Esophagus muscularis mucosa (tissue), 4 donors: ENCODE data around the gene FIS1. TPM values are rescaled to one million over a fixed set of nuclear protein-coding genes. Genes with fewer than 3 reads are reported as not detected.

ENCODE experiments used
- DNase-seq: peaks from one replicate; pipeline ENCODE4 v3.0.0-alpha.2; 2017; ENCODE audit errors: extremely low spot score
- H3K27ac ChIP-seq, 4 donors: fragments of 200-600 bp; sonication (generic); replicated peaks in 1 of 4; 1 replicate in 3 of 4; 2 replicates in 1 of 4; pipeline ENCODE4 v1.5.1; 2016 to 2019; ENCODE audit warnings: mild to moderate bottlenecking in 1 of 4
- H3K27me3 ChIP-seq, 4 donors: fragments of 200-600 bp; sonication (generic); one replicate each; pipeline versions ENCODE4 v1.5.1 to v1.6.0; 2016 to 2019
- H3K36me3 ChIP-seq, 4 donors: fragments of 200-600 bp; sonication (generic); one replicate each; pipeline ENCODE4 v1.5.1; 2016 to 2019
- H3K4me1 ChIP-seq, 4 donors: fragments of 200-600 bp; sonication (generic); one replicate each; pipeline ENCODE4 v1.5.1; 2016 to 2019
- H3K4me3 ChIP-seq, 4 donors: fragments of 200-600 bp; sonication (generic); 1 replicate in 2 of 4; 2 replicates in 2 of 4; pipeline ENCODE4 v1.5.1; 2016 to 2019; ENCODE audit warnings: mild to moderate bottlenecking in 4 of 4, moderate library complexity in 1 of 4
- H3K9me3 ChIP-seq, 4 donors: fragments of 200-600 bp; sonication (generic); 1 replicate in 3 of 4; 2 replicates in 1 of 4; pipeline ENCODE4 v1.5.1; 2016 to 2019
- EP300 ChIP-seq: sonication (generic); formaldehyde crosslinking; IDR thresholded peaks from one replicate; pipeline ENCODE4 v1.6.1; 2017; ENCODE audit warnings: antibody characterized with exemption
- POLR2A ChIP-seq: fragments of 450-650 bp; IDR thresholded peaks from one replicate; pipeline ENCODE4 v1.6.1; 2017; ENCODE audit warnings: antibody characterized with exemption, moderate library complexity, mild to moderate bottlenecking, low read depth
- POLR2AphosphoS5 ChIP-seq, 2 donors: sonication (generic); formaldehyde crosslinking; IDR thresholded peaks; one replicate each; pipeline ENCODE4 v1.6.1; 2017; ENCODE audit warnings: antibody characterized with exemption in 2 of 2
- WGBS: methylation state at CpG from one replicate; pipeline ENCODE4 v1.1.5; 2018; 5-methylcytosine and 5-hydroxymethylcytosine counted together
- intact Hi-C: fragments of 100-400 bp; cut with DNase I; formaldehyde crosslinking; loops from one replicate; pipeline ENCODE4 v1.15.1; 2023
- total RNA-seq, 4 donors: library from RNA; depleted of rRNA; stranded (reverse); fragments of >200 nt; gene quantifications; one replicate each; pipeline versions ENCODE4 v1.1.0 to v1.2.1, GENCODE V29; 2016
- TF ChIP-seq, protein P1 (sequence below), 3 experiments: fragments of 200-600 bp in 2 of 3; fragments of 450-650 bp in 1 of 3; sonication (generic) in 2 of 3; IDR thresholded peaks; one replicate each; pipeline ENCODE4 v1.5.1; 2017 to 2019; ENCODE audit warnings: antibody characterized with exemption in 3 of 3, mild to moderate bottlenecking in 2 of 3, moderate library complexity in 1 of 3

Gene FIS1
- total RNA-seq, 4 donors from 2014 or later, result 216 to 310 (median 295) TPM

DNA sequence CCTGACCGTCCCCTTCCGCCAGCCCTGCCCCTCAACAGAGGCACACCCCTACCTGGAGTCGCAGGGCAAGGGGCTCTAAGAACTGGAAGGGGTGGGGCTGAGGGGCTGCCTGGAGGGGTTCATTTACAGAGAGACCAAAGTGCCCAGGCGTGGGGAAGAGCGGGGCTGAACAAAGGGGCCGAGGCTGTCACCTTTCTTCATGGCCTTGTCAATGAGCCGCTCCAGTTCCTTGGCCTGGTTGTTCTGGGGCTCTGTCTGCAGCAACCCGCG, 5.0 kb downstream of the FIS1 start:
- Histone ChIP-seq H3K9me3 (no peaks in the 10 kb centered on the region), H3K27ac (peak overlapping the region; percentile 74 to 98 (median 80)), H3K27me3 (no peaks in the 10 kb centered on the region), H3K4me1 (peaks cover 62 to 74% (median 71%) of the 10 kb centered on the region in 4 donors), H3K36me3 (peaks cover 6 to 46% (median 35%) of the 10 kb centered on the region in 4 donors), H3K4me3 (no peak overlapping the region)
- WGBS, result 91% methylated on average over 8 of the region's 9 CpGs
- no peak for TF ChIP-seq EP300
- TF ChIP-seq POLR2A, result no peak
- no peak for TF ChIP-seq POLR2AphosphoS5 (IDR thresholded peaks at IDR 0.05)
- TF ChIP-seq, protein P1, sequence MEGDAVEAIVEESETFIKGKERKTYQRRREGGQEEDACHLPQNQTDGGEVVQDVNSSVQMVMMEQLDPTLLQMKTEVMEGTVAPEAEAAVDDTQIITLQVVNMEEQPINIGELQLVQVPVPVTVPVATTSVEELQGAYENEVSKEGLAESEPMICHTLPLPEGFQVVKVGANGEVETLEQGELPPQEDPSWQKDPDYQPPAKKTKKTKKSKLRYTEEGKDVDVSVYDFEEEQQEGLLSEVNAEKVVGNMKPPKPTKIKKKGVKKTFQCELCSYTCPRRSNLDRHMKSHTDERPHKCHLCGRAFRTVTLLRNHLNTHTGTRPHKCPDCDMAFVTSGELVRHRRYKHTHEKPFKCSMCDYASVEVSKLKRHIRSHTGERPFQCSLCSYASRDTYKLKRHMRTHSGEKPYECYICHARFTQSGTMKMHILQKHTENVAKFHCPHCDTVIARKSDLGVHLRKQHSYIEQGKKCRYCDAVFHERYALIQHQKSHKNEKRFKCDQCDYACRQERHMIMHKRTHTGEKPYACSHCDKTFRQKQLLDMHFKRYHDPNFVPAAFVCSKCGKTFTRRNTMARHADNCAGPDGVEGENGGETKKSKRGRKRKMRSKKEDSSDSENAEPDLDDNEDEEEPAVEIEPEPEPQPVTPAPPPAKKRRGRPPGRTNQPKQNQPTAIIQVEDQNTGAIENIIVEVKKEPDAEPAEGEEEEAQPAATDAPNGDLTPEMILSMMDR (IDR thresholded peaks at IDR 0.05), result no peak
- no peak for DNase-seq
- intact Hi-C loops, result no loop called here

DNA sequence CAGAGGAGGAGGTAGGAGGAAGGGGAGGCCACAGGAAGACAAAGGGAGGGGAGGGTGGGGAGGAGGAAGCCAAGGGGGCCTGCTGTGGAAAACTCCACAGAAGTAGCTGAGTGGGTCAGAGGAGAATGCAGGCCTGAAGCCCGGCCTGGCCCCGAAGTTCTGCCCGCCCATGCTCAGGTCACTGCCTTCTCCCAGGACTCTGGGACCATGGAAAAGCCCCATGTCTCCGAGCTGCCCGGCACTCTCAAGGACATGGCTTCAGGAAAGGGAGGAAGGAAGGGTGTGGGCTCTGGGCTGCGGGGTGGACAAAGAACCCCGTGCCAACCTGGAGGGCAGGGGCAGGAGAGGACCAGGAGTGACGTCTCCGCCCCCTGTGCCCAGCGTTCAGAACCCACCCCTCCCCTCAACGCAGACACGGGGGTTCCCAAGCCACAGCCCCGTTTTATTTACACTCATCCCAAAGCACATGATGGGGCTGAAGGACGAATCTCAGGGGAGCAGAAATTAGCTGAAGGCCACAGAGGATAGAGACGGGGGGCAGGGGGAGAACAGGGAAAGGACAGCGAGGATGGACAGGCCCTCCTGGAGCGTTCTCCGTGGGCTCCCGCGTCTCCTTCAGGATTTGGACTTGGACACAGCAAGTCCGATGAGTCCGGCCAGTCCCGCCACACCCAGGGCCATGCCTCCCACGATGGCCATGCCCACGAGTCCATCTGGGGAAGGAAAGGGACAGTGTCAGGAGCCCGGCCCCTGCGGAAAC, 5.5 kb downstream of the FIS1 start:
- peak overlapping the region; percentile 74 to 98 (median 80) for H3K27ac ChIP-seq
- DNase-seq, result no peak
- TF ChIP-seq, protein P1 (IDR thresholded peaks at IDR 0.05), result no peak
- TF ChIP-seq EP300 (no peak), POLR2A (no peak), POLR2AphosphoS5 (IDR thresholded peaks at IDR 0.05) (peak in 1 of 2 donors; percentile 31)
- no peaks in the 10 kb centered on the region for H3K27me3 ChIP-seq
- no peak overlapping the region for H3K4me3 ChIP-seq
- peaks cover 62 to 74% (median 71%) of the 10 kb centered on the region in 4 donors for H3K4me1 ChIP-seq
- peaks cover 6 to 46% (median 35%) of the 10 kb centered on the region in 4 donors for H3K36me3 ChIP-seq
- no peaks in the 10 kb centered on the region for H3K9me3 ChIP-seq
- intact Hi-C loops, result no loop called here
- WGBS, result 59% methylated on average over 21 of the region's 27 CpGs

DNA sequence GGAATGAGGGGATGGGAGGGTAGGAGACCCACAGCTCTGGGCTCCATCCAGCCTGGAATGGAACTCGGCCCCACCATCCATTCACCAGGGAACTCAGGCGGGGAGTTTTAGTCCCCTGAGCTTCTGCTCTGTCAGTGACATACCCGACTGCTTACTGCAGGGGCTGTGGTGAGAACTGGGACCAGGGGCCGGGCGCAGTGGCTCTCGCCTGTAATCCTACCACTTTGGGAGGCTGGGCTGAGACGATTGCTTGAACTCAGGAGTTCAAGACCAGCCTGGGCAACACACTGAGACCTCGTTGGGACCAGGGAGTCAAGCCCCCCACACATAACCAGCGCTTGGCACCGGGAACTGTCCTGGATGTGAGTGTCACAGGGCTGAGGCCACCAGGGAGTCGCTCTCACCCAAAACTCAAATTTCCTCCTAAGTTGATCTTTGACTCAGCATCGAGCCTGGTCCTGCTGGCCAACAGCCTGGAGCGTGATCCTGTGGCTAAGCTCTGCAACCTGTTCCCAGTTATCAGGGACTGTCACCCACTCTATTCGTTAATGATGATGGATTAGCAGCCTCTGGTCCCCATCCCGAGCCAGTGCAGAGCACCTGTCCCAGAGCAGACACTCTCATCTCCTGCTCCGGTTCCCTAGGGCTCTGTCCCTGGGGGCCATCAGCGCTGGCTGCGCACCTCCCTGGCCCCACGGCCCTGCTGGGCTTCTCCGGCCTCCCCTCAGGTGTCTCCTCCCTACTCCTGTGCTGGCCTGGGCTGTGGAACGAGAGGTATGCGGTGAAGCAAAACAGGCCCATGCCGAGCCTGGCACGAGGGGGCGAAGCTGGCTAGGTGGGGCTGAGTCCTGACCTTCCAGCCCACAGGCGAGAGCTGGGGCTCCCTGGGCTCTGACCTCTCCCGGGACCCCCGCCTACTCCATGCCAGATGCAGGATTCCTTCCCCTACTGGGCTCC, 6.4 kb downstream of the FIS1 start:
- TF ChIP-seq, protein P1 (IDR thresholded peaks at IDR 0.05), result no peak
- TF ChIP-seq EP300 (no peak), POLR2A (no peak), POLR2AphosphoS5 (IDR thresholded peaks at IDR 0.05) (no peak)
- peak overlapping the region; percentile 74 to 98 (median 80) for H3K27ac ChIP-seq
- DNase-seq, result no peak
- peaks cover 56 to 67% (median 64%) of the 10 kb centered on the region in 4 donors for H3K4me1 ChIP-seq
- peaks cover 6 to 46% (median 35%) of the 10 kb centered on the region in 4 donors for H3K36me3 ChIP-seq
- WGBS, result 61% methylated on average over 23 of the region's 28 CpGs
- H3K9me3 ChIP-seq, result no peaks in the 10 kb centered on the region
- H3K27me3 ChIP-seq, result no peaks in the 10 kb centered on the region
- intact Hi-C loops, result no loop called here
- H3K4me3 ChIP-seq, result peak overlapping the region; percentile 12 to 52 (median 38)

DNA sequence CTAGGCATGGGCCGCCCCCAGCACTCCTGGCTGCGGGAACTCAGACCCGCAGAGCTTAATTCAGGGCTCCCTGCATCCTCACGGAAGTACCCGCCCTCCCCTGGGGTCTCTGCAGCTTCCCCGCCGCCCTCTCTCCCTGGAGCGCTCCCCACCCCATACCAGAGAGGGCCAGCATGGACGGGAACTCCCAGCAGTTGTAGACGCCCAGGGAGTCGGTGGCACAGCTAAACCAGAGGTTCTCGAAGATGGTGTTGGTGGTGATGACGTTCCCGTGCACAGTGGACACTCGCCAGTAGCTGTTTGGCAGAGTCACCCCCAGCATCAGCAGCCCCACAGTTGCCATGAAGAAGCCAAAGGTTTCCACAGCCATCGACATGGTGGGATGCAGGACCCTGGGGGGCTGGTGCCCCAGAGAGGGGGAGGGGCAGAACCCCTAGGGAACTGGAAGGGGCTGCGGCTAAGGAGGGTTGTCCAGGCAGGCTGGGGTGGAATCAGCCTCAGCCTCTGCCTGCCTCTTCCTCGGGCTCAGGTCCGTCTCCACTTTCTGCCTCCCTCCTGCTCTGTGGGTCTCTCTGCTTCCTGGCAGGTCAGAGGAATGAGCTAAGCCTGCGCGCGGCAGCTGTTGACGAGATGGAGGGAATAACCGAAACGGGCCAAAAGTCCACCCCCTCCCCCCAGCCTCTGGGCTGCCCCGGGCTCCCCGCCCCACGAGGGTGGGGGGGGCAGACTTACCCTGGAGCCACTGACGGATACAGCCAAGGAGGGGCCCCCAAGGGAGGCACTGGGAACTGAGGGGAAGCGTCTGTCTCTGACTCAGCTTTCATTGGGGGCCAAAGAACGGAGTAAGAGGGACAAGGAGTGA, 7.4 kb downstream of the FIS1 start, which contains the start of gene CLDN15:
TSS of gene CLDN15 (minus strand) at position 597 of the 862 bp plus-strand sequence. CDS start at position 376, 221 bp downstream.
- Histone ChIP-seq H3K4me1 (peaks cover 47 to 61% (median 58%) of the 10 kb centered on the region in 4 donors), H3K9me3 (no peaks in the 10 kb centered on the region), H3K4me3 (peak within 1 kb of the TSS; percentile 12 to 52 (median 38)), H3K36me3 (peaks cover 6 to 46% (median 35%) of the 10 kb centered on the region in 4 donors), H3K27ac (peak within 1 kb of the TSS; percentile 74 to 98 (median 80)), H3K27me3 (peaks cover 0 to 3% (median 0%) of the 10 kb centered on the region in 4 donors)
- peak; percentile 93 for DNase-seq
- TF ChIP-seq POLR2AphosphoS5 (IDR thresholded peaks at IDR 0.05) (peak; percentile 55 to 66), EP300 (no peak), POLR2A (no peak)
- TF ChIP-seq, protein P1 (IDR thresholded peaks at IDR 0.05), result no peak
- 23% methylated on average over 6 of the region's 31 CpGs for WGBS
- intact Hi-C loops, result no loop called here
